Cardiac fibroblast (primary cell): Measurements from ENCODE around the gene TERT.
"Not testable (repeated sequence)": the region's sequence is repeated elsewhere in the genome, so short reads cannot be mapped to it uniquely, and the experiment has no call there.

Source experiments
- DNase-seq, 2 donors: peaks; one replicate each; pipeline versions ENCODE4 v3.0.0 to v3.0.0-alpha.2; 2010; ENCODE audit warnings: low read depth in 2 of 2
- H3K4me3 ChIP-seq, 2 donors: replicated peaks in 1 of 2; 1 replicate in 1 of 2; 2 replicates in 1 of 2; pipeline ENCODE4 v1.5.1; 2011; ENCODE audit warnings: low read depth in 2 of 2, low read length in 2 of 2, mild to moderate bottlenecking in 2 of 2, moderate library complexity in 1 of 2
- CTCF ChIP-seq: IDR thresholded peaks from one replicate; pipeline ENCODE4 v1.5.1; 2011; ENCODE audit warnings: low read depth, mild to moderate bottlenecking, low read length, inconsistent platforms

TERT gene

GRCh38 chr5:1294835-1295649, at the start of gene TERT:
TERT (minus strand) TSS chr5:1295068; CDS start chr5:1294989, 79 bp downstream.
- DNase-seq, result no peak
- no peak within 1 kb of the TSS for H3K4me3 ChIP-seq
- TF ChIP-seq CTCF, result no peak

- no peak for TF ChIP-seq CTCF
- peak overlapping the region; percentile 68 to 87 for H3K4me3 ChIP-seq
- DNase-seq, result peak in 1 of 2 donors; percentile 27
Observed at GRCh38 chr5:1343931-1344901, 49.3 kb upstream of the TERT start.

- no peak for TF ChIP-seq CTCF
- DNase-seq, result no peak
- H3K4me3 ChIP-seq, result no peak overlapping the region
Observed at GRCh38 chr5:1343315-1343751, 48.5 kb upstream of the TERT start.

GRCh38 chr5:1342711-1343110, 47.8 kb upstream of the TERT start:
- H3K4me3 ChIP-seq, result not testable (repeated sequence)

GRCh38 chr5:1342268-1342667, 47.4 kb upstream of the TERT start:
- no peak for TF ChIP-seq CTCF
- H3K4me3 ChIP-seq, result no peak overlapping the region
- no peak for DNase-seq

More at GRCh38 chr5:1342711-1343110, 47.8 kb upstream of the TERT start:
- not testable (repeated sequence) for DNase-seq

GRCh38 chr5:1341863-1342262, 47.0 kb upstream of the TERT start:
- no peak for TF ChIP-seq CTCF
- DNase-seq, result no peak
- no peak overlapping the region for H3K4me3 ChIP-seq

- not testable (repeated sequence) for DNase-seq, H3K4me3 ChIP-seq
Observed at GRCh38 chr5:1339818-1340210, 44.9 kb upstream of the TERT start.

- DNase-seq, H3K4me3 ChIP-seq: not testable (repeated sequence)
Observed at GRCh38 chr5:1339139-1339817, 44.4 kb upstream of the TERT start.
